K562 (cell line): Measurements from ENCODE around the gene KTI12. TPM values are rescaled to one million over a fixed set of nuclear protein-coding genes. Genes with fewer than 3 reads are reported as not detected.

Experiments used
- ATF1 ChIP-seq, 2 experiments: fragments of 450-650 bp in 1 of 2; IDR thresholded peaks; 2 replicates each; pipeline ENCODE4 v1.6.1; 2016; ENCODE audit warnings: missing compliant biosample characterization in 1 of 2, missing genetic modification characterization in 1 of 2
- EP300 ChIP-seq: IDR thresholded peaks from 2 replicates; pipeline ENCODE4 v1.6.1; 2012; ENCODE audit warnings: low read length, improper control_type of control experiment
- GTF3C2 ChIP-seq: IDR thresholded peaks from 3 replicates; pipeline ENCODE4 v1.6.1; 2011; ENCODE audit warnings: borderline replicate concordance, mild to moderate bottlenecking, moderate library complexity; ENCODE audit not compliant: insufficient read length; ENCODE audit errors: extremely low read depth
- HMGN3 ChIP-seq: IDR thresholded peaks from 2 replicates; pipeline ENCODE4 v1.6.1; 2011; ENCODE audit warnings: borderline replicate concordance, low read depth, mild to moderate bottlenecking, mixed read lengths, low read length; ENCODE audit not compliant: insufficient read length; ENCODE audit errors: extremely low read depth
- KAT7 ChIP-seq: sonication (generic); formaldehyde crosslinking; IDR thresholded peaks from 2 replicates; pipeline ENCODE4 v1.8.0; 2022; ENCODE audit warnings: missing genetic modification reagents, mild to moderate bottlenecking, borderline replicate concordance
- KDM4B ChIP-seq, 2 experiments: fragments of 450-650 bp in 1 of 2; sonication (generic) in 1 of 2; IDR thresholded peaks; 2 replicates each; pipeline ENCODE4 v1.6.1; 2016 to 2017; ENCODE audit warnings: borderline replicate concordance in 2 of 2, antibody characterized with exemption in 1 of 2, low read depth in 1 of 2, mild to moderate bottlenecking in 1 of 2
- MAZ ChIP-seq, 2 experiments: fragments of 450-650 bp in 1 of 2; sonication (generic) in 1 of 2; formaldehyde crosslinking; IDR thresholded peaks in 1 of 2; conservative IDR thresholded peaks in 1 of 2; 2 replicates each; pipeline versions ENCODE4 v1.4.0 to v1.5.0; 2020; ENCODE audit warnings: mild to moderate bottlenecking in 1 of 2, missing genetic modification reagents in 1 of 2
- NR4A1 ChIP-seq, 2 experiments: fragments of 250-450 bp in 1 of 2; fragments of 450-650 bp in 1 of 2; sonication (Bioruptor Pico) in 1 of 2; IDR thresholded peaks; 2 replicates each; pipeline versions ENCODE4 v1.4.0 to v1.6.1; 2016 to 2020; ENCODE audit warnings: mild to moderate bottlenecking in 2 of 2, missing compliant biosample characterization in 1 of 2, missing genetic modification characterization in 1 of 2, moderate library complexity in 1 of 2
- PHF21A ChIP-seq: fragments of 450-650 bp; IDR thresholded peaks from 2 replicates; pipeline ENCODE4 v1.6.1; 2017; ENCODE audit warnings: low read depth, borderline replicate concordance
- ZNF197 ChIP-seq: fragments of 200-800 bp; sonication (Bioruptor generic); IDR thresholded peaks from 2 replicates; pipeline ENCODE4 v1.6.1; 2016; ENCODE audit warnings: low read depth, missing genetic modification characterization, missing compliant biosample characterization
- ZNF277 ChIP-seq: fragments of 250-450 bp; sonication (Bioruptor Pico); IDR thresholded peaks from 2 replicates; pipeline ENCODE4 v1.8.0; 2022; ENCODE audit warnings: inconsistent platforms, mild to moderate bottlenecking, moderate library complexity, borderline replicate concordance
- ZNF707 ChIP-seq: fragments of 250-450 bp; sonication (Bioruptor Pico); conservative IDR thresholded peaks from 2 replicates; pipeline ENCODE4 v1.8.0; 2022; ENCODE audit warnings: inconsistent platforms, mild to moderate bottlenecking, moderate library complexity
- polyA plus RNA-seq, 8 experiments: library from polyadenylated mRNA; depleted of rRNA in 4 of 8; stranded (reverse) in 5 of 8; unstranded in 3 of 8; fragments of >200 nt; fragmentation: Nextera tagmentation in 2 of 8; fragmentation: Illumina TruSeq in 1 of 8; extraction: Ambion mirVana in 2 of 8; extraction: Trizol in 1 of 8; gene quantifications; 2 replicates each; pipeline versions ENCODE4 v1.2.1 to v1.2.3, GENCODE V29; 2011 to 2014; ENCODE audit warnings: inconsistent platforms in 1 of 8, missing spikeins in 1 of 8
- total RNA-seq, 7 experiments: library from RNA; depleted of rRNA in 6 of 7; stranded (reverse); fragments of >200 nt in 6 of 7; fragmentation: Illumina TruSeq in 2 of 7; extraction: Trizol in 2 of 7; gene quantifications; 2 replicates each; pipeline versions ENCODE4 v1.2.1 to v1.2.3, GENCODE V29; 2011 to 2021; ENCODE audit warnings: low replicate concordance in 1 of 7
- TF ChIP-seq, protein P1 (sequence below): conservative IDR thresholded peaks from 2 replicates; pipeline ENCODE4 v1.6.1; 2011; ENCODE audit warnings: low read depth, mild to moderate bottlenecking, low read length; ENCODE audit not compliant: control insufficient read depth

KTI12 gene
- total and polyA plus RNA-seq, 9 of the 15 experiments (the other 6 are each of a cell fraction or from before 2014, with no cell fraction given): 3.1 to 22.8 (median 11.6) TPM

DNA sequence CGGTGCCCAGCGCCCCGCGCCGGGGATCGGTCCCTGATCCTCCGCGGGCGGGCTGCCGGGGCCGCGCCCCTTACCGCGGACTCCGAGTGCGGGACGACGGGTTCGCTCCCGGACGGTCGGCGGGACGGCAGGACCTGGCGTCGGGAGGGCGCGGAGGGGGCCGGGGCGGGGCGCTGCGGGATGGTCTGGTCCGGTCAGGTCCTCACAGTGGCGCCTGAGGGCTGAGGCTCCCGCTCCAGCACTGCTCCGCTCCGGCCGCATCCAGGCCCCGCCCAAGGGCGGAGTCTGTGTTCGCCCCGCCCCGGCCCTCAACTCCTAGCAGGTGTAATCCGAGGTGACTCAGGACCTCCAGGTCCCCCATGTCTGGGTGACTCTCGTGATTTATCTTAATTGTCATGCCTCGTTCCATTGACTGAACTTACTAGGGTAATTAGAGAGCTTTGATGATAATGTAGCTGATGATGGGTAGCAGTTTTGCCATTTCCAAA, 43.1 kb downstream of the KTI12 start, which contains the start of gene RAB3B (continued):
- TF ChIP-seq KAT7 (CRISPR knock-in tag): 0 out of 2 replicates have a peak, but pooled peaks have one; percentile 41
- no peak for TF ChIP-seq EP300
- TF ChIP-seq ZNF277 (CRISPR knock-in tag): no peak
- no peak for TF ChIP-seq ZNF197
- no peak for TF ChIP-seq KDM4B (IDR thresholded peaks at IDR 0.05; ENCODE audit: borderline replicate concordance in 2 of 2, low read depth in 1 of 2)
- TF ChIP-seq PHF21A: no peak
- TF ChIP-seq GTF3C2: no peak
- peak; percentile 63 to 77; a peak in 3 of 4 replicates for TF ChIP-seq MAZ (CRISPR knock-in tag; conservative IDR thresholded peaks at IDR 0.05 in 1 of 2, IDR thresholded peaks at IDR 0.05 in 1 of 2)
- TF ChIP-seq, protein P1, sequence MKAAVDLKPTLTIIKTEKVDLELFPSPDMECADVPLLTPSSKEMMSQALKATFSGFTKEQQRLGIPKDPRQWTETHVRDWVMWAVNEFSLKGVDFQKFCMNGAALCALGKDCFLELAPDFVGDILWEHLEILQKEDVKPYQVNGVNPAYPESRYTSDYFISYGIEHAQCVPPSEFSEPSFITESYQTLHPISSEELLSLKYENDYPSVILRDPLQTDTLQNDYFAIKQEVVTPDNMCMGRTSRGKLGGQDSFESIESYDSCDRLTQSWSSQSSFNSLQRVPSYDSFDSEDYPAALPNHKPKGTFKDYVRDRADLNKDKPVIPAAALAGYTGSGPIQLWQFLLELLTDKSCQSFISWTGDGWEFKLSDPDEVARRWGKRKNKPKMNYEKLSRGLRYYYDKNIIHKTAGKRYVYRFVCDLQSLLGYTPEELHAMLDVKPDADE: no peak
- TF ChIP-seq NR4A1 (CRISPR knock-in tag; IDR thresholded peaks at IDR 0.05): no peak
- no peak for TF ChIP-seq NR4A1 (tag; IDR thresholded peaks at IDR 0.05)
- TF ChIP-seq ATF1 (CRISPR knock-in tag; IDR thresholded peaks at IDR 0.05): no peak
- TF ChIP-seq ATF1 (tag; IDR thresholded peaks at IDR 0.05): no peak
- peak; percentile 62 for TF ChIP-seq HMGN3
- no peak for TF ChIP-seq ZNF707 (CRISPR knock-in tag)
